ENCODE measurements around the gene PCSK7.

PCSK7 gene

DNA sequence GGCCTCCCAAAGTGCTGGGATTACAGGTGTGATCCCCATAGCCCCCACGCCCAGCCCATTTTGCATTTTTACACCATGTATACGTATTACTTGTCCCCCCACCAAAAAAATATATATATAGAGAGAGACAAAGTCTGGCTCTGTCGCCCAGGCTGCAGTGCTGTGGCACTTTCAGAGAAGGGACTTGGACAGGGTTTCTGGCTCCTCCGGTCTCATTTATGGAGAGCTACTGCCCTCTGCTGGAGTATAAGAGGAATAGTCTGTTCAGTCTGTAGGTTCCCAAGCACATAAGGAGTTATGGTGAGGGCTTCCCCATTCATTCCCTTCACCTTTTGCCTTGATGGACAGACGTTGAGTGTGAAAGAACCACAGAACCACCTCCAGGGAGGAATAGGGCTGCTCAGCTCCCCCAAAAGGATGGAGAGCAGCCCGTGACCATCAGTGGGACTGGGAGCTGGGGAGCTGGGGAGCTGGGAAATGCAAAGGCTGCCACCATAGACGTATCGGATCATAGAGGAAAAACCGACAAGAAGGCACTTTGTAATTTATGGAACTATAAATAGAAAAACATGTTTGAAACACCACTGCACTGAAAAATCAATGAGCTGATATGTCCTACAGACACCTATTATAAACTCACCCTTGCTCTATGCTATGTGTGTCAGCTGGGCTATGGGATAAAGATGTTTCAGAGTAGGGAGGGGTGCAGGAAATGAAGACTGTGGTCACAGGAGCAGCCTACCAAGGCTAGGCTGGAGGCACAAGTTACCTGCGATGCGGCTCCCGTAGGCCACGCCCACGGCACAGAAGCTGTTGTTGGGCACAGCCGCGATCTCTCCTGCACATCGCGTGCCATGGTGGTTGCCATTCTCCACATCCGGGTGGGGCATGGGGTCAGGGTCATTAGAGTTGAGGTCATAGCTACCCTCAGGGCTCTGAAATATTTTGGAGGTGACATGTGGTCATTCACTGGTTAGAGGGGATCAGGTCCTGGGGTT, 5.2 kb downstream of the PCSK7 start:
- H3K9ac ChIP-seq (ENCODE audit: low read length) = no peak overlapping the region
- peaks cover 17% of the 10 kb centered on the region for H3K79me2 ChIP-seq (ENCODE audit: insufficient read depth, low read length)
- no peak overlapping the region for H2AFZ ChIP-seq (ENCODE audit: low read depth, low read length, severe bottlenecking)
- H3K4me2 ChIP-seq (ENCODE audit: low read depth, low read length, poor library complexity, severe bottlenecking) = no peak overlapping the region
- H3K9me2 ChIP-seq (replicated peaks; ENCODE audit: insufficient read depth, low read length) = no peaks in the 10 kb centered on the region
- no peaks in the 10 kb centered on the region for H3K36me3 ChIP-seq (ENCODE audit: low read length)
- H3F3A ChIP-seq (ENCODE audit: insufficient read depth) = 0 out of 2 replicates have a peak, but pooled peaks cover 11% of the 10 kb centered on the region
- H3K27me3 ChIP-seq (ENCODE audit: low read length) = no peaks in the 10 kb centered on the region
- no peaks in the 10 kb centered on the region for H3K9me3 ChIP-seq (ENCODE audit: insufficient read depth, low read length)
- no peak for TF ChIP-seq EZH2phosphoT487 (conservative IDR thresholded peaks at IDR 0.05; ENCODE audit: low read length)
- TF ChIP-seq, protein P1, sequence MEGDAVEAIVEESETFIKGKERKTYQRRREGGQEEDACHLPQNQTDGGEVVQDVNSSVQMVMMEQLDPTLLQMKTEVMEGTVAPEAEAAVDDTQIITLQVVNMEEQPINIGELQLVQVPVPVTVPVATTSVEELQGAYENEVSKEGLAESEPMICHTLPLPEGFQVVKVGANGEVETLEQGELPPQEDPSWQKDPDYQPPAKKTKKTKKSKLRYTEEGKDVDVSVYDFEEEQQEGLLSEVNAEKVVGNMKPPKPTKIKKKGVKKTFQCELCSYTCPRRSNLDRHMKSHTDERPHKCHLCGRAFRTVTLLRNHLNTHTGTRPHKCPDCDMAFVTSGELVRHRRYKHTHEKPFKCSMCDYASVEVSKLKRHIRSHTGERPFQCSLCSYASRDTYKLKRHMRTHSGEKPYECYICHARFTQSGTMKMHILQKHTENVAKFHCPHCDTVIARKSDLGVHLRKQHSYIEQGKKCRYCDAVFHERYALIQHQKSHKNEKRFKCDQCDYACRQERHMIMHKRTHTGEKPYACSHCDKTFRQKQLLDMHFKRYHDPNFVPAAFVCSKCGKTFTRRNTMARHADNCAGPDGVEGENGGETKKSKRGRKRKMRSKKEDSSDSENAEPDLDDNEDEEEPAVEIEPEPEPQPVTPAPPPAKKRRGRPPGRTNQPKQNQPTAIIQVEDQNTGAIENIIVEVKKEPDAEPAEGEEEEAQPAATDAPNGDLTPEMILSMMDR (IDR thresholded peaks at IDR 0.05; ENCODE audit: insufficient read depth, low read length, poor library complexity, severe bottlenecking) = peak; percentile 63
- no peak overlapping the region for H3K4me3 ChIP-seq (ENCODE audit: insufficient read depth, low read length, poor library complexity, severe bottlenecking)
- no peak overlapping the region for H3K27ac ChIP-seq (ENCODE audit: low read depth, low read length)
- H4K20me1 ChIP-seq (ENCODE audit: low read depth, low read length) = no peaks in the 10 kb centered on the region

DNA sequence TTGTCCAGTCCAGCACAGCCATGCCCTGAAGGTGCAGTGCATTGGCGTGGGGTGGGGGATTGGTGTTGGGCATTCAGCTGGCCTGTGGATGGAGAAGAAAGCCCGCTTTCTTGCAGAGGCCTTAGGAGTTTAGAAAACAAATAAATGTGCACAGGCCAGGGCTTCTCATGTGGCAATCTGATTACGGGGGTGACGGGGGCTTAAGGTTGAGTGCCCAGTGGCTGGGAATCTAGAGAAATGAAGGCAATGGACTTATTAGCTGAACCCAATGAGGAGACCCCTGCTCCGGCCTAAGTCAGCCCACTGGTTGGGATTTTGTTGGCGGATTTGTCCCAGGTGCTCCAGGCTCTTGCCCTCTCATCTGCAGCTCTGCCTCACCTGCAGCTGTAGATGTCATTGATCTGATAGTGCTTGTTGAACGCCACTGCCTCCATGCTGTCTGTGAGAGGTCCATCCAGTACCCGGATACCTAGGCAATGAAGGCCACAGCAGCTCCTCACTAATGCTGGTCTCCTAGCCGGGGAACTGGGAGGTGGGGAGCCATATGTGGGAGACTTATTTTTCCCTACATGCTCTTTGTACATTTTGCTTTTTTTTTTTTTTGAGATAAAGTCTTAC, 6.2 kb downstream of the PCSK7 start:
- H4K20me1 ChIP-seq (ENCODE audit: low read depth, low read length) = no peaks in the 10 kb centered on the region
- TF ChIP-seq, protein P1 (IDR thresholded peaks at IDR 0.05; ENCODE audit: insufficient read depth, low read length, poor library complexity, severe bottlenecking) = no peak
- TF ChIP-seq EZH2phosphoT487 (conservative IDR thresholded peaks at IDR 0.05; ENCODE audit: low read length) = no peak
- H3K27me3 ChIP-seq (ENCODE audit: low read length) = no peaks in the 10 kb centered on the region
- H3F3A ChIP-seq (ENCODE audit: insufficient read depth) = 0 out of 2 replicates have a peak, but pooled peaks cover 3% of the 10 kb centered on the region
- peaks cover 7% of the 10 kb centered on the region for H3K79me2 ChIP-seq (ENCODE audit: insufficient read depth, low read length)
- no peaks in the 10 kb centered on the region for H3K9me3 ChIP-seq (ENCODE audit: insufficient read depth, low read length)
- no peaks in the 10 kb centered on the region for H3K9me2 ChIP-seq (replicated peaks; ENCODE audit: insufficient read depth, low read length)
- H3K9ac ChIP-seq (ENCODE audit: low read length) = no peak overlapping the region
- no peaks in the 10 kb centered on the region for H3K36me3 ChIP-seq (ENCODE audit: low read length)
- no peak overlapping the region for H2AFZ ChIP-seq (ENCODE audit: low read depth, low read length, severe bottlenecking)
- H3K4me3 ChIP-seq (ENCODE audit: insufficient read depth, low read length, poor library complexity, severe bottlenecking) = no peak overlapping the region
- no peak overlapping the region for H3K27ac ChIP-seq (ENCODE audit: low read depth, low read length)
- H3K4me2 ChIP-seq (ENCODE audit: low read depth, low read length, poor library complexity, severe bottlenecking) = no peak overlapping the region

DNA sequence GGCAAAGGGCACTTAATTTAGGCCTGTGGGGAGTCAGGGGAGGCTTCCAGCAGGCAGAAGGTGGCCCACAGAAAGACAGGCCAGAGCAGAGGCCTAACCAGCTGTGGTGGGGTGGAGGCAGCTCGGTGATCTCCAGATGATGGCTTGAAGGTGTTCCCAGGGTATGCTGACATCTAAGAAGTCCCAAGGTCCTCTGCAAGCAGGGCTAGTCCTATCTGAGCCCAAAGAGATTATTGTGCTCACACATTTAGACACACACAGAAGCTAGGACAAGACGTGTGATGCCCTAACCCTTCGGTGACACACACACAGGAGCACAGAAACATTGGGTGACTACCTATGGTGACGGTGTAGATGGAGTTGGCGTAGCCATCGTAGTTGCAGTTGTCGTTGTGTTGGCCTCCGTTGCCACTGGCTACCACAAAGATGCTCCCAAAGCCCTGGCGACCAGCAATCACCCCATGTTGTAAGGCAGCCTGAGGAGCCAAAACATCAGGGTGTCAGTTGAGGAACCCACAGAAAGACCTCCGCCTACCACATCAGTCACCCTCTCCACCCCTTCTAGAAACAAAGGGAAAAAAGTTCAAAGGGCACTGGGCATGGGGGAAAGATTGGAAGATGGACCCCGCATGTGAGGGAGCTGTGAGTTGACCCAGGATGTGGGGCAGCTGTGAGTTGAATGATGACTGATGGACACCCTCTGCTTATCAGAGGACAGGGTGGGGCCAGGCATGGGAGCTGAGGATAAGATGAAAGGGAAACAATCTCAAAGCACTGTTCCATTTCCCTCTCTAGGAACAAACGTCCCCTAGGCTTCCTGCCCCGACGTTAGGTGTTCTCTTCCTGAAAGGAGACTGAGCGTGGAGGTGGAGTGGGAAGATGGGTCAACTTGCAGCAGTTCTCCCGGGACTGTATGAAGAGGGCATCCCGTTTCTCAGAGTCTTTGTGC, 7.9 kb downstream of the PCSK7 start:
- Histone ChIP-seq H3K9me2 (replicated peaks; ENCODE audit: insufficient read depth, low read length) (no peaks in the 10 kb centered on the region), H3K27me3 (ENCODE audit: low read length) (no peaks in the 10 kb centered on the region), H3K9me3 (ENCODE audit: insufficient read depth, low read length) (no peaks in the 10 kb centered on the region), H3K4me2 (ENCODE audit: low read depth, low read length, poor library complexity, severe bottlenecking) (no peak overlapping the region), H2AFZ (ENCODE audit: low read depth, low read length, severe bottlenecking) (no peak overlapping the region), H3K4me3 (ENCODE audit: insufficient read depth, low read length, poor library complexity, severe bottlenecking) (no peak overlapping the region), H3K27ac (ENCODE audit: low read depth, low read length) (no peak overlapping the region), H3F3A (ENCODE audit: insufficient read depth) (no peaks in the 10 kb centered on the region), H3K9ac (ENCODE audit: low read length) (no peak overlapping the region), H3K79me2 (ENCODE audit: insufficient read depth, low read length) (no peaks in the 10 kb centered on the region), H4K20me1 (ENCODE audit: low read depth, low read length) (no peaks in the 10 kb centered on the region), H3K36me3 (ENCODE audit: low read length) (no peaks in the 10 kb centered on the region)
- TF ChIP-seq EZH2phosphoT487 (conservative IDR thresholded peaks at IDR 0.05; ENCODE audit: low read length) = no peak
